Effector CD8-positive, alpha-beta T cell (primary cell): ENCODE data around the gene SLC25A44.
"Not testable (repeated sequence)": the region's sequence is repeated elsewhere in the genome, so short reads cannot be mapped to it uniquely, and the experiment has no call there.

Experiments
- DNase-seq: peaks from one replicate; lab custom pipeline; 2025; lab: John Stamatoyannopoulos, UW

The SLC25A44 gene

GRCh38 chr1:156204686-156205085 is 10.8 kb downstream of the SLC25A44 start:
- DNase-seq = no peak

- DNase-seq = no peak
Observed at GRCh38 chr1:156211243-156211642, 17.3 kb downstream of the SLC25A44 start.

DNA sequence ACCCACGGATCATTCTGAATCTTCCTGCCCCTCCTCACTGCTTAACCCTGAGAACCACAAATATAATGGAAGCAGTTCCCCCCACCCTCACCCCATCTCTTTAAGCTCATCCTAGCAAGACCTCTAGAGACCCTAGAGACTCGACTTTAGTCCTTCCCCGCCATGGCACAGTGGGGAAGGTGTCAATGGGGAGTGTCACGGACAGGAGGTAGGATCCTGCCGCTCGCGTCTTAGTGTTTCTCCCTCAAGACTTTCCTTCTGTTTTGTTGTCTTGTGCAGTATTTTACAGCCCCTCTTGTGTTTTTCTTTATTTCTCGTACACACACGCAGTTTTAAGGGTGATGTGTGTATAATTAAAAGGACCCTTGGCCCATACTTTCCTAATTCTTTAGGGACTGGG is 18.2 kb downstream of the SLC25A44 start:
- no peak for DNase-seq

DNA sequence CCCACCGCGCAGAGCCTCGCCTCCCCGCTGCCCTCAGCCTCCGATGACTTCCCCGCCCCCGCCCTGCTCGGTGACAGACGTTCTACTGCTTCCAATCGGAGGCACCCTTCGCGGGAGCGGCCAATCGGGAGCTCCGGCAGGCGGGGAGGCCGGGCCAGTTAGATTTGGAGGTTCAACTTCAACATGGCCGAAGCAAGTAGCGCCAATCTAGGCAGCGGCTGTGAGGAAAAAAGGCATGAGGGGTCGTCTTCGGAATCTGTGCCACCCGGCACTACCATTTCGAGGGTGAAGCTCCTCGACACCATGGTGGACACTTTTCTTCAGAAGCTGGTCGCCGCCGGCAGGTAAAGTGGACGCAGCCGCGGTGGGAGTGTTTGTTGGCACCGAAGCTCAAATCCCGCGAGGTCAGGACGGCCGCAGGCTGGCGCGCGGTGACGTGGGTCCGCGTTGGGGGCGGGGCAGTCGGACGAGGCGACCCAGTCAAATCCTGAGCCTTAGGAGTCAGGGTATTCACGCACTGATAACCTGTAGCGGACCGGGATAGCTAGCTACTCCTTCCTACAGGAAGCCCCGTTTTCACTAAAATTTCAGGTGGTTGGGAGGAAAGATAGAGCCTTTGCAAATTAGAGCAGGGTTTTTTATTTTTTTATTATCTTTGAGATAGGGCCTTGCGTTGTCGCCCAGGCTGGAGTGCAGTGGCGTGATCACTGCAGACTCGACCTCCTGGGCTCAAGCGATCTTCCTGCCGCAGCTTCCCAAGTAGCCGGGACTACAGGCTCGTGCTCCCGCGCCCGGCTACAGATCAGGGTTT is 19.1 kb downstream of the SLC25A44 start, which contains the start of gene PMF1:
TSS of gene PMF1 (plus strand) at position 175 of the 811 bp plus-strand sequence. CDS start at position 184, 9 bp downstream.
- DNase-seq = peak; percentile 94

DNA sequence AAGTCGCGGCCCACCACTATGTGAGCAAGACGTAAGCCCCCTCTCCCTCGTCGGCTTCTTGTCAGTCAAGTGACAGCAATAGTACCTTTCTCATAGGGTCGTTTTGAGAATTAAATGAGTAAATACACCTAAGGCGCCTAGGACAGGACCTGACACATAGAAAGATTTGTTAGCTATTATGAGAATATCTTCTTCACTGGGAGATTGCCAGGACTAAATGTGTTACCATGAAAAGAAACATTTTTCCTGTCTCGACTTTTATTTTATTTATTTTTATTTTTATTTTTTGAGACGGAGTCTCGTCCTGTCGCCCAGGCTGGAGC is 19.7 kb downstream of the SLC25A44 start:
- DNase-seq = no peak

DNA sequence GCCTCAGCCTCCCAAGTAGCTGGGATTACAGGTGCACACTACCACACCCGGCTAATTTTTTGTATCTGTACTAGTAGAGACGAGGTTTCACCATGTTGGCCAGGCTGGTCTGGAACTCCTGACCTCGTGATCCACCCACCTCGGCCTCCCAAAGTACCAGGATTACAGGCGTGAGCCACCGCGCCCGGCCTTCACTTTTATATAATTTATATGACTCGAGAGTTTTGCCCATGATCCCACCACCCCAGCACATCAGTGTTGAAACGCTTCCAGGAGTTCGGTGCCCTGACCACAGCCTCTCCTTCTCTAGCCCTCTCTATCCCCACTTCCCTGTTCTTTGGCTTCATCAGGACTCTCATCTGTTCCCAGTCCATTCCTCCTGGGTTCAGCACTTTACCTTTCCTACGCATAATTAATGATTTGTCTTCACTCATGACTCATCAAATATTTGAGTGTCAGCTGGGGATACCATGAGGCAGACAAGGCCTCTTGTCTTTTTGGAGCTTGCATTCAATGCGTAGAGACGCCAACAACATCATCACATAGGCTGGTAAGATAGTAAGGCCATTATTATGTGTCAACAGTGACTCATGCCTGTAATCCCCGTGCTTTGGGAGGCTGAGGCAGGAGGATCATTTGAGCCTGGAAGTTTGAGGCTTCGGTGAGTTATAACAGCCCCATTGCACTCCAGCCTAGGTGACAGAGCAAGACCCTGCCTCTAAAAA is 20.3 kb downstream of the SLC25A44 start:
- no peak for DNase-seq

- DNase-seq = not testable (repeated sequence)
Observed at GRCh38 chr1:156216361-156217086, 22.6 kb downstream of the SLC25A44 start.

- no peak for DNase-seq
Observed at GRCh38 chr1:156217871-156218270, 24.0 kb downstream of the SLC25A44 start.

- no peak for DNase-seq
Observed at GRCh38 chr1:156220226-156220625, 26.3 kb downstream of the SLC25A44 start.

DNA sequence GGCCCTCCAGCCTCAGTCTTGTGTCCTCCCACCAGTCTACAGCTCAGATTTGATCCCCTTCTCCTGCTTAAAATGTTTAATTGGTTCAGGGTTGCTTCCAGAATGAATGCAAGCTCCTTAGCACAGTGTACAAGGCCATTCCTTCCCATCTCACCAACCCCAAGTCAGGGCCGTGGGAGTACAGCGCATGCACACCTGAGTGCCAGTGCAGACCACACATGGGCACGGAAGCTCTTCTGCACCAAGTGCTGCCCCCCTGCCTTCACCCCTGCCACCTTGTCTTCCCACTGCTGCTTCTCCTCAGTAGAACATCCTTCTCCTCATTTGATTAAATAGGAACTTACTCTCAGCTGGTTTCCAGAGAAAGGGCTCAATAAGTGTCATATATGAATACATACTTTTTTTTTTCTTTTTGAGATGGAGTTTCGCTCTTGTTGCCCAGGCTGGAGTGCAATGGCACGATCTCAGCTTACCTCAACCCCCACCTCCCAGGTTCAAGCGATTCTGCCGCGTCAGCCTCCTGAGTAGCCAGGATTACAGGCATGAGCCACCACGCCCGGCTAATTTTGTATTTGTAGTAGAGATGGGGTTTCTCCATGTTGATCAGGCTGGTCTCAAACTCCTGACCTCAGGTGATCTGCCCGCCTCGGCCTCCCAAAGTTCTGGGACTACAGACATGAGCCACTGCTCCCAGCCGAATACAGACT is 28.2 kb downstream of the SLC25A44 start:
- DNase-seq = no peak

GRCh38 chr1:156225677-156226014 is 31.7 kb downstream of the SLC25A44 start:
- DNase-seq = no peak

DNA sequence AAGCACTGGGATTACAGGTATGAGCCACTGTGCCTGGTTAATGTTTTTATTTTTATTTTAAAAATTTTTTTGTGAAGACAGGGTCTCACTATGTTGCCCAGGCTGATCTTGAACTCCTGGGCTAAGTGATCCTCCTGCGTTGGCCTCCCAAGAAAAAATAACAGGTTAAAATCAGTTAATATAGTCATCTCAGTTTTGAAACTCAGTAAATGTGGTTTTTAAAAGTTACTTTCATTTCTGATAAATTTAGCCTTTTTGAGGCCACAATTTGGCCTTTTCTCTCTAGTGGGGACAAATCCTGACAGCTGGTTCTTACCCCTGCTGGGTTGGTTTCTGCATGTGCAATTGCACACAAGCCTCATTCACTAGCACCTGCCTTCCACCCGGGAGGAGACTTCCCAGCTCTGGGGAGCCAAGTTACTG is 32.2 kb downstream of the SLC25A44 start:
- DNase-seq = no peak

DNA sequence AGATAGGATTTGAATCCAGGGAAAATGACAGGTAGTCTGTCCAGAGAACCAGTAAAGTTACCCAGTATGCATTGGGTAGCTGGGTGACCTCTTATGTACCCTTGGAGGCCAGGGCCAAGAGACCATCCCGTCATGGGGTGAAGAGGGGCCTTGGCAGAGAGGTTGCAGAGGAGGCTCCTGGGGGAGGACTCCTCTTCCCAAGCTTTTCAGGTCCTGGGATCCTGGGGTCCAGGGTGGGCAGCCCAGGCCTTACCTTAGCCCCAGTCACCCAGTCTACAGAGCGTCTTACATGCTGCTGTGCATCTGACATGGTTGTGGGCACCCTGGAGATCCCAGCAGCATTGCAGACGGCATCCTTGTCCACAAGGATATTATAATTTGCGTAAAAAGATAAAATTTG is 32.9 kb downstream of the SLC25A44 start:
- DNase-seq = no peak

GRCh38 chr1:156228501-156228900 is 34.6 kb downstream of the SLC25A44 start:
- DNase-seq = no peak

DNA sequence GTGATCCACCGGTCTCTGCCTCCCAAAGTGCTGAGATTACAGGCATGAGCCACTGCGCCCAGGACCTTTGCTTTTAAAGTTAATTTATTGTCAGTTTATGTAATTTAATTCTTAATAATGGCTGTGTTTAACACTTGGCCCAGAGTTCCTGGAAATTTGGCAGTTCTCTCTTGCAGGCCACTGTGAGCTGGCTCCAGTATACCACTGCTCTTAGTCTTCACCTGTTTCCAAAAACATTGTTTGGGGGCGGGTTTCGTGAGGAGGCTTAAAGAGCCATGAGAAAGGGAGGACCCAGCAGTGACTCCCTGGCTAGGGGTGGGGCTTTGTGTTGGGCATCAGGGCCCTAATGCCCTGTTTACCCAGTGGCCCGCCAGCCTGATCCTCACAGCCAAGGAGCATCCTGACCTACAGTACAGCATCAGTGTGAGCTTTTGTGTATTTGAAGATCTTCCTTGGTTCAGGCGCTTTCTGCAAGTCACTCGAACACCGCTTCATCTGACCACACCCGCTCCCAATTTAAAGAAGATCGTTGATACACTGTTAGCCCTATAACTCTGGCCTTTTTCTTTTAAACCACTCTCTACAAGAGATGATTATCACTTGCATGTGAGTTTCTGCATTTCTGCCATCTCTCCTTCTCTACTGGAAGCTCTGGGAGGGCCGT is 36.0 kb downstream of the SLC25A44 start:
- no peak for DNase-seq

DNA sequence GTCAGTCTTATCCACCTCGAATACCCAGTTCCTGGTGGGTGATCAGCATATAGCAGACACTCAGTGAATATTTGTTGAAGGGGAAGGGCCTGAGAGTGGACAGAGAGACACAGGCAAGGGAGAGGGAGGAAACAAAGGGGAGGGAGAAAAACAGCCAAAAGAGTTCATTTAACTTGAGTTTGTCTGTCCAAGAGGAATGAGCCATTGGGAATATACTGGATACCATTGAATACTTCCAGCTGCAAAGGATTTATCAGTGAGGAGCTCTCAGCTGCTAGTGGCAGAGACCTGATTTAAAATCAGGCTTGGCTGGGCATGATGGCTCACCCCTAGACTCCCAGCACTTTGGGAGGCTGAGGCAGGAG is 36.6 kb downstream of the SLC25A44 start:
- no peak for DNase-seq

DNA sequence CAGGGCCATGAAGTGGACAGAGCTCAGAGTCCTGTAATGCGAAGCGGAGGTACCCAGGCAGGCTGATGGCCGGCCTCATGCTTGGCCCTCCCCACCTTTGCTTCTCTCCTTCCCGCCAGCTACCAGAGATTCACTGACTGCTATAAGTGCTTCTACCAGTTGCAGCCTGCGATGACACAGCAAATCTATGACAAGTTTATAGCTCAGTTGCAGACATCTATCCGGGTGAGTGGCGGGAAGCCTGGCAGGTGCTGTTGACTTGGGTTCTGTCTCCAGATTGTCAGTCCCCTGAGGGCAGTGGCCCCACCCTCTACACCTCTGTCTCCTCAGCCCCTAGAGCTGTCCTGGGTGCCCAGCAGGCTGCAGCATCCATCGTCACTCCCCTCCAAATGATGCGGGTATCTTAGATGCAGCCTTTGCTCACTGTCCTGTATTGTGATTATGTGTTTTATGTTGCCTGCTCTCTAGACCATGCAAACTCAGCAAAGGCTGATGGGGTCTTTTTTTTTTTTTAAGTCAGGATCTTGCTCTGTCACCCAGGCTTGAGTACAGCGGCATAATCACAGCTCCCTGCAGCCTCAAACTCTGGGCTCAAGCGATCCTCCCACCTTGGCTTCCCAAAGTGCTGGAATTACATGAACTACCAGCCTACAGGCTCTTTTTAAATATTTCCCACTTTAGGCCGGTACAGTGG is 38.4 kb downstream of the SLC25A44 start:
- DNase-seq = no peak

DNA sequence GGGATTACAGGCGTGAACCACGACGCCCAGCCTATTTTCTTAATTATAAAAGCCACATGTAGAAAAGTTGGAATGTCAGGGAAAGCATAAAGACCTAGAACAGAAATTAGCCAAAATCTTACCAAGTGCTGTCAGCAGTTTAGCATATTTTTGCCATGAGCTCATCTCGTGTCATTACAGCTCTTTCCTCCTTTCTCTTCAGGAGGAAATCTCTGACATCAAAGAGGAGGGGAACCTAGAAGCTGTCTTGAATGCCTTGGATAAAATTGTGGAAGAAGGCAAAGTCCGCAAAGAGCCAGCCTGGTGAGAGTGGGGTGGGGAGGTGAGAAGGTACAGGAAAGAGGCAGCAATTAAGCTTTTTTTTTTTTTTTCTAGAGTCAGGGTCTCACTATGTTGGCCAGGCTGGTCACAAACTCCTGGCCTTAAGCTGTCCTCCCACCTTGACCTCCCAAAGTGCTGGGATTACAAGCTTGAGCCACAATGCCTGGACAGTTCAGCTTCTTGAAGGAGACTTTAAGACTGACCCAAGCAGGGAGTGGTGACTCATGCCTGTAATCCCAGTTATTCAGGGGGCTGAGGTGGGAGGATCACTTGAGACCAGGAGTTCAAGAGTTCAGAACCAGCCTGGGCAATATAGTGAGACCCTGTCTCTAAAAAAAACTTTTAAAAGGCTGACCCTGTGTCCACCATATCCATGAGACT is 39.7 kb downstream of the SLC25A44 start:
- no peak for DNase-seq

GRCh38 chr1:156236164-156236563 is 42.3 kb downstream of the SLC25A44 start:
- no peak for DNase-seq

GRCh38 chr1:156238248-156238647 is 44.3 kb downstream of the SLC25A44 start:
- no peak for DNase-seq
